Caco-2 (cell line): ENCODE results near the gene ZNF614. TPM values are rescaled to one million over a fixed set of nuclear protein-coding genes. Genes with fewer than 3 reads are reported as not detected.
"Not testable (repeated sequence)": the region's sequence is repeated elsewhere in the genome, so short reads cannot be mapped to it uniquely, and the experiment has no call there.

Experiments
- BruUV-seq: library from RNA; stranded (reverse); fragments of 400-500 nt; replicated peaks from 2 replicates; lab custom pipeline; 2021; lab: Mats Ljungman, UMichigan
- CTCF ChIA-PET: fragments of 300-600 bp; sonication (Branson Sonifier 250); formaldehyde crosslinking; loops from one replicate; lab custom pipeline; 2022; ENCODE audit warnings: antibody characterized with exemption; lab: Charles Lee
- POLR2A ChIA-PET: fragments of 300-600 bp; sonication (Branson Sonifier 250); formaldehyde crosslinking; loops from one replicate; lab custom pipeline; 2022; ENCODE audit warnings: antibody characterized with exemption; lab: Charles Lee
- DNase-seq, 2 experiments: peaks; one replicate each; pipeline versions ENCODE4 v3.0.0 to v3.0.0-alpha.2; 2020 to 2022
- H3K27me3 ChIP-seq: replicated peaks from 2 replicates; pipeline ENCODE4 v1.6.0; 2011; ENCODE audit warnings: low read length; ENCODE audit not compliant: control insufficient read depth, insufficient read depth
- H3K36me3 ChIP-seq: 2 replicates; pipeline ENCODE4 v1.5.1; 2011; ENCODE audit warnings: low read length; ENCODE audit not compliant: control insufficient read depth, insufficient read depth
- H3K4me1 ChIP-seq: fragments of 250-450 bp; sonication (Bioruptor Pico); 2 replicates; pipeline ENCODE4 v1.5.1; 2020; ENCODE audit warnings: mild to moderate bottlenecking
- H3K4me3 ChIP-seq: 2 replicates; pipeline ENCODE4 v1.5.1; 2011; ENCODE audit warnings: low read depth, mild to moderate bottlenecking, control low read depth, low read length
- H3K9me3 ChIP-seq: fragments of 250-450 bp; sonication (Bioruptor Pico); 2 replicates; pipeline ENCODE4 v1.5.1; 2020; ENCODE audit warnings: mild to moderate bottlenecking, moderate library complexity
- H3K27ac Mint-ChIP-seq: one replicate; pipeline ENCODE4 v1.8.0; 2022; ENCODE audit warnings: mixed read lengths; ENCODE audit not compliant: unreplicated experiment
- H3K27me3 Mint-ChIP-seq: one replicate; pipeline ENCODE4 v1.8.0; 2022; ENCODE audit warnings: mixed read lengths; ENCODE audit not compliant: insufficient read depth, unreplicated experiment
- H3K36me3 Mint-ChIP-seq: one replicate; pipeline ENCODE4 v1.8.0; 2022; ENCODE audit warnings: mild to moderate bottlenecking, mixed read lengths; ENCODE audit not compliant: insufficient read depth, unreplicated experiment
- H3K4me1 Mint-ChIP-seq: one replicate; pipeline ENCODE4 v1.8.0; 2022; ENCODE audit warnings: low read depth, mixed read lengths; ENCODE audit not compliant: unreplicated experiment
- H3K4me3 Mint-ChIP-seq: one replicate; pipeline ENCODE4 v1.8.0; 2022; ENCODE audit warnings: mild to moderate bottlenecking, moderate library complexity, mixed read lengths; ENCODE audit not compliant: unreplicated experiment
- H3K9me3 Mint-ChIP-seq: one replicate; pipeline ENCODE4 v1.8.0; 2022; ENCODE audit warnings: mixed read lengths; ENCODE audit not compliant: unreplicated experiment
- intact Hi-C: fragments of 100-400 bp; cut with micrococcal nuclease; formaldehyde crosslinking; loops from one replicate; pipeline ENCODE4 v1.10.0; 2022; ENCODE audit not compliant: unreplicated experiment
- total RNA-seq: library from RNA; stranded (reverse); gene quantifications from 2 replicates; pipeline ENCODE4 v1.2.3, GENCODE V29; 2022
- TF ChIP-seq, protein P1 (sequence below), 2 experiments: fragments of 200-600 bp in 1 of 2; IDR thresholded peaks; 1 replicate in 1 of 2; 2 replicates in 1 of 2; pipeline versions ENCODE4 v1.5.1 to v1.8.0; 2011 to 2022; ENCODE audit warnings: antibody characterized with exemption in 1 of 2, control low read depth in 1 of 2, inconsistent platforms in 1 of 2, low read depth in 1 of 2, low read length in 1 of 2, mild to moderate bottlenecking in 1 of 2, moderate library complexity in 1 of 2; ENCODE audit not compliant: insufficient read depth in 1 of 2, severe bottlenecking in 1 of 2, unreplicated experiment in 1 of 2

Gene ZNF614
- total RNA-seq, 1 experiment from 2014 or later: 8.7 TPM

DNA sequence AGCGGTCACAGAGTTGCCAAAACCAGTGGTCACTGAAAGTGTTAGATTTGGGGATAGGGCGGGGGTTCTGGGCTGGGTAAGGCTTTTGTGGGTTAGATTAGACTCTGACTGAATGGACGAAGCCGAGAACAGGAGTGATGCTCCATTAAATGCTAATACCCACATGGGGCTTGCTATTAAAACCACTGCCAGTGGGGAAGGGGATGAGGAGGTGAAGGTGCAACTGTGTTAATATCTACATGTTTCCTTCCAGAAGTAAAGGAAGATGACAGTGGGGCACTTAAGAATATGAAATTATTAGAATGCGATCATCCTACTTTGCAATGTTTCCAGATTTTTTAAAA, 573 bp upstream of the ZNF614 start:
- Histone ChIP-seq H3K4me1 (peaks cover 32% of the 10 kb centered on the region), H3K4me3 (peak overlapping the region; percentile 79), H3K27me3 (no peaks in the 10 kb centered on the region), H3K9me3 (peaks cover 58% of the 10 kb centered on the region), H3K36me3 (peaks cover 11% of the 10 kb centered on the region)
- TF ChIP-seq, protein P1, sequence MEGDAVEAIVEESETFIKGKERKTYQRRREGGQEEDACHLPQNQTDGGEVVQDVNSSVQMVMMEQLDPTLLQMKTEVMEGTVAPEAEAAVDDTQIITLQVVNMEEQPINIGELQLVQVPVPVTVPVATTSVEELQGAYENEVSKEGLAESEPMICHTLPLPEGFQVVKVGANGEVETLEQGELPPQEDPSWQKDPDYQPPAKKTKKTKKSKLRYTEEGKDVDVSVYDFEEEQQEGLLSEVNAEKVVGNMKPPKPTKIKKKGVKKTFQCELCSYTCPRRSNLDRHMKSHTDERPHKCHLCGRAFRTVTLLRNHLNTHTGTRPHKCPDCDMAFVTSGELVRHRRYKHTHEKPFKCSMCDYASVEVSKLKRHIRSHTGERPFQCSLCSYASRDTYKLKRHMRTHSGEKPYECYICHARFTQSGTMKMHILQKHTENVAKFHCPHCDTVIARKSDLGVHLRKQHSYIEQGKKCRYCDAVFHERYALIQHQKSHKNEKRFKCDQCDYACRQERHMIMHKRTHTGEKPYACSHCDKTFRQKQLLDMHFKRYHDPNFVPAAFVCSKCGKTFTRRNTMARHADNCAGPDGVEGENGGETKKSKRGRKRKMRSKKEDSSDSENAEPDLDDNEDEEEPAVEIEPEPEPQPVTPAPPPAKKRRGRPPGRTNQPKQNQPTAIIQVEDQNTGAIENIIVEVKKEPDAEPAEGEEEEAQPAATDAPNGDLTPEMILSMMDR (IDR thresholded peaks at IDR 0.05; ENCODE audit: insufficient read depth in 1 of 2, low read depth in 1 of 2, low read length in 1 of 2, severe bottlenecking in 1 of 2, unreplicated experiment in 1 of 2): no peak
- peak overlapping the region; percentile 92 for H3K4me3 Mint-ChIP-seq
- no peak for DNase-seq
- H3K27ac Mint-ChIP-seq: peak overlapping the region; percentile 93
- BruUV-seq: no TSS peak
- POLR2A ChIA-PET: interaction anchor here (0.8 kb wide), 1 partner anchor 21 kb away, joined by 5 read pairs; the partner anchor contains the start of gene ZNF615
- H3K9me3 Mint-ChIP-seq: peaks cover 46% of the 10 kb centered on the region
- CTCF ChIA-PET: no interaction called here
- H3K4me1 Mint-ChIP-seq: peaks cover 17% of the 10 kb centered on the region
- H3K27me3 Mint-ChIP-seq: no peaks in the 10 kb centered on the region
- peaks cover 51% of the 10 kb centered on the region for H3K36me3 Mint-ChIP-seq
- intact Hi-C loops: loop anchor here (1.0 kb wide), 2 partner anchors 20 kb away; partner anchors contain the start of genes ZNF432 and ZNF615

DNA sequence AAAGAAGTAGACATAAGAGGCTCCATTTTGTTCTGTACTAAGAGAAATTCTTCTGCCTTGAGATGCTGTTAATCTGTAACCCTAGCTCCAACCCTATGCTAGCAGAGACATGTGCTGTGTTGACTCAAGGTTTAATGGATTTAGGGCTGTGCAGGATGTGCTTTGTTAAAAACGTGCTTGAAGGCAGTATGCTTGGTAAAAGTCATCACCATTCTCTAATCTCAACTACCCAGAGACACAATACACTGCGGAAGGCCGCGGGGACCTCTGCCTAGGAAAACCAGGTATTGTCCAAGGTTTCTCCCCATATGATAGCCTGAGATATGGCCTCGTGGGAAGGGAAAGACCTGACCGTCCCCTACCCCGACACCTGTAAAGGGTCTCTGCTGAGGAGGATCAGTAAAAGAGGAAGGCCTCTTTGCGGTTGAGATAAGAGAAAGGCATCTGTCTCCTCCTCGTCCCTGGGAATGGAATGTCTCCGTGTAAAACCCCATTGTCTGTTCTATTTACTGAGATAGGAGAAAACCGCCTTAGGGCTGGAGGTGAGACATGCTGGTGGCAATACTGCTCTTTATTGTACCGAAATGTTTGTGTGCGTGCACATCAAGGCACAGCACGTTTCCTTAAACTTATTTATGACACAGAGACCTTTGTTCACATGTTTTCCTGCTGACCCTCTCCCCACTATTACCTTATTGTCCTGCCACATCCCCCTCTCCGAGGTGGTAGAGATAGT, 1.8 kb downstream of the ZNF614 start:
- peak in 1 of 2 experiments; percentile 11 for DNase-seq
- Histone ChIP-seq H3K4me1 (peaks cover 32% of the 10 kb centered on the region), H3K9me3 (peaks cover 61% of the 10 kb centered on the region), H3K36me3 (peaks cover 17% of the 10 kb centered on the region)
- POLR2A ChIA-PET, CTCF ChIA-PET, H3K4me3 ChIP-seq, BruUV-seq, H3K27me3 Mint-ChIP-seq, H3K27me3 ChIP-seq, intact Hi-C loops: not testable (repeated sequence)
- peaks cover 17% of the 10 kb centered on the region for H3K4me1 Mint-ChIP-seq
- peaks cover 67% of the 10 kb centered on the region for H3K36me3 Mint-ChIP-seq
- peaks cover 56% of the 10 kb centered on the region for H3K9me3 Mint-ChIP-seq
- peak overlapping the region; percentile 93 for H3K27ac Mint-ChIP-seq
- peak overlapping the region; percentile 92 for H3K4me3 Mint-ChIP-seq

DNA sequence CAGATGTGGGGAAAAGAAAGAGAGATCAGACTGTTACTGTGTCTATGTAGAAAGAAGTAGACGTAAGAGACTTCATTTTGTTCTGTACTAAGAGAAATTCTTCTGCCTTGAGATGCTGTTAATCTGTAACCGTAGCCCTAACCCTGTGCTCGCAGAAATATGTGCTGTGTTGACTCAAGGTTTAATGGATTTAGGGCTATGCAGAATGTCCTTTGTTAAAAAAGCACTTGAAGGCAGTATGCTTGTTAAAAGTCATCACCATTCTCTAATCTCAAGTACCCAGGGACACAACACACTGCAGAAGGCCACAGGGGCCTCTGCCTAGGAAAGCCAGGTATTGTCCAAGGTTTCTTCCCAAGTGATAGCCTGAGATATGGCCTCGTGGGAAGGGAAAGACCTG, 3.7 kb downstream of the ZNF614 start:
- peaks cover 86% of the 10 kb centered on the region for H3K36me3 Mint-ChIP-seq
- peaks cover 23% of the 10 kb centered on the region for H3K36me3 ChIP-seq

DNA sequence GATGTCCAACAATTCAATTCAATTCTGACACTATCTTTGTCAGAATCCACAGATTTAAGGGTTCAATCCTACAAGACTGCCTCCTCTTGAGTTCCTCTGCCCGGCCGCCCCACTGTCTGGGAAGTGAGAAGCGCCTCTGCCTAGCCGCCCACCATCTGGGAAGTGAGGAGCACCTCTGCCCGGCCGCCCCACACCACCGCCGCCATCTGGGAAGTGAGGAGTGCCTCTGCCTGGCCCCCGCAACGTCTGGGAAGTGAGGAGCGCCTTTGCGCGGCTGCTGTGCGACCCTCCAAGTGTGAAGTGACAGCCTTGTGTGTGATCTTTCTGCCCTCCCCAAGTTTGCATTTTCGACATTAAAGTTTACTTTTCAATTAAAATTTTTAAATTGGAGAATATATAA, 6.0 kb downstream of the ZNF614 start:
- ChIA-PET POLR2A (no interaction called here), CTCF (no interaction called here)
- H3K9me3 ChIP-seq: peaks cover 72% of the 10 kb centered on the region
- DNase-seq: no peak
- no peaks in the 10 kb centered on the region for H3K27me3 ChIP-seq
- peaks cover 27% of the 10 kb centered on the region for H3K36me3 ChIP-seq
- BruUV-seq: no TSS peak
- H3K27me3 Mint-ChIP-seq: no peaks in the 10 kb centered on the region
- H3K36me3 Mint-ChIP-seq: peaks cover 82% of the 10 kb centered on the region
- no peak overlapping the region for H3K27ac Mint-ChIP-seq
- intact Hi-C loops: no loop called here
- peaks cover 54% of the 10 kb centered on the region for H3K9me3 Mint-ChIP-seq
- H3K4me1 Mint-ChIP-seq: peaks cover 8% of the 10 kb centered on the region
- no peak overlapping the region for H3K4me3 Mint-ChIP-seq
- no peak overlapping the region for H3K4me3 ChIP-seq
- H3K4me1 ChIP-seq: peaks cover 28% of the 10 kb centered on the region
- TF ChIP-seq, protein P1 (IDR thresholded peaks at IDR 0.05; ENCODE audit: insufficient read depth in 1 of 2, low read depth in 1 of 2, low read length in 1 of 2, severe bottlenecking in 1 of 2, unreplicated experiment in 1 of 2): no peak

More for the DNA sequence above, 3.7 kb downstream of the ZNF614 start:
- BruUV-seq, intact Hi-C loops, H3K27me3 Mint-ChIP-seq, H3K27me3 ChIP-seq, CTCF ChIA-PET, H3K4me3 ChIP-seq, H3K4me3 Mint-ChIP-seq, POLR2A ChIA-PET: not testable (repeated sequence)
- Histone ChIP-seq H3K4me1 (peaks cover 32% of the 10 kb centered on the region), H3K9me3 (peaks cover 70% of the 10 kb centered on the region)
- peaks cover 52% of the 10 kb centered on the region for H3K9me3 Mint-ChIP-seq
- peaks cover 17% of the 10 kb centered on the region for H3K4me1 Mint-ChIP-seq
- H3K27ac Mint-ChIP-seq: peak overlapping the region; percentile 76
- DNase-seq: peak; percentile 50 to 53
